Fibroblast of skin of back (primary cell): ENCODE measurements around the gene DPF3. TPM values are rescaled to one million over a fixed set of nuclear protein-coding genes. Genes with fewer than 3 reads are reported as not detected.

Source experiments
- DNase-seq: peaks from one replicate; pipeline ENCODE4 v3.0.0-alpha.2; 2013
- polyA plus RNA-seq, 2 experiments: library from polyadenylated mRNA; unstranded; fragments of 120-200 nt; gene quantifications; one replicate each; pipeline ENCODE4 v1.2.1, GENCODE V29; 2013; ENCODE audit not compliant: insufficient read length in 2 of 2

The DPF3 gene
- 2.1 TPM for polyA plus RNA-seq (2013, experiment 1 of 2; ENCODE audit: insufficient read length)
- polyA plus RNA-seq (2013, experiment 2 of 2; ENCODE audit: insufficient read length), result 1.7 TPM

DNA sequence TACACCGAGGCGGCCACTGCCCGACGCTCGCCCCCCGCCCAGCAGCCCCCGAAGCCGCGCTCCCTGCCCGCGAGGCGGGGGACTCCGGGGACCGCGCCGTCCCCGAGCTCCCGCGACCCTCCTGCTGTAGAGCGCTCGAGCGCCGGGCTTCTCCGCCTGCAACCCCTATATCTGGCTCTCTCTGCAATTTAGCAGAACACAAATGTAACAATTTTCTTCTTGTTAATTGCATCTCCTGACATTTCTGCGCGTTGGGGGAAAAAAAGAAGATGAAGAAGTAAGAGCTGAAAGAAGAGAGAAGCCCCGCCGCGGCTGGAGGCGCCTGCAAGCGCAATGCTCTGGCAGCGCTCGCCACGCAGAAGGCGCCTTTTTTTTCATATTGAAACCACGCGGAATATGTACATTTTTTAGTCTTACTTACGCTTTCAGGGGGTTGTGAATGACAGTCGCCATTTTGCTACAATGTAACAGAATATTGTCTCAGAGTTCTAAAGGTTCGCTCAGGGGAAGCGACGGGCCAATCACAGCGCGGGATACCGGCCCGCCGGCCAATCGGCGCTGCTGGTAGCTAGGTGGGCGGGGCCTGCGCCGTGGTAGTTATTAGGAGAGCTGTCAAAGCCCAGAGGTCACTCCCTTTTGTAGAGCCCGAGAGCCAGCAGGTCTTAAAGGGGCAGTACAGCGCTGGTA lies at the start of gene DPF3:
TSS of gene DPF3 (minus strand) at position 466 of the 687 bp plus-strand sequence. CDS start at position 453, 13 bp downstream.
- DNase-seq, result peak; percentile 96

- DNase-seq, result no peak
Observed at GRCh38 chr14:72942934-72943333, 49.0 kb upstream of the DPF3 start.

GRCh38 chr14:72941286-72941985 lies 47.5 kb upstream of the DPF3 start:
- DNase-seq, result no peak

DNA sequence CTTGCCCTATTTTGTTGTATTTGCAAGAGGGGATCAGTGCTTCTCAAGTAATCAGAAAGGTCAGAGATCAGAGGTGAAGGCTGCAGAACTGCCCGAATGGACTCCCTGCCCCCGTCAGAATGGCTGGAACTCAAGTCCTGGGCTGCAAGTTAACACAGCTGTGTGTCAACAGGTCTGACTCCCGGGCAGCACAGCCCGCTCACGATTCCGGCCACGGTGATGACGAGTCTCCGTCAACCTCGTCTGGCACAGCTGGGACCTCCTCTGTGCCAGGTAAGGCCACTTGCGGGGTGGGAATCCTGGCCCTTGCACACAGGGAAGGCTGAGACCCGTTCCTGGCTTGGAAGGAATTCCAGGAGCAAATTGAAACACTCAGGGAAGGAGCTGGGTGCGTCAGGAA lies 45.7 kb upstream of the DPF3 start:
- DNase-seq, result no peak

DNA sequence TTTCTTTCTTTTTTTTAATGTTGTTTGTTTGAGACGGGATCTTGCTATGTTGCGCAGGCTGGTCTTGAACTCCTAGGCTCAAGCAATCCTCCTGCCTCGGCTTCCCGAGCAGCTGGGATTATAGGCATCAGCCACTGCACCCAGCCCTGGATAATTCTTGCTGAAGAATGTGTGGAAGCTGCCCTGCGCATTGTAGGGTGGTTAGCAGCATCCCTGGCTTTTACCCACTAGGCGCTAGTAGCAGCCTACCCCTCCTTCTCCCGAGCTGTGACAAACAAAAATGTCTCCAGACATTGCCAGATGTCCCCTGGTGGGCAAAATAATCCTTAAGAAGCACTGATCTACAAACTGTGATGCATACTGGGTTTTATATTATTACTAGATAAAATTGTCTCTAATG lies 39.0 kb upstream of the DPF3 start:
- DNase-seq, result no peak

DNA sequence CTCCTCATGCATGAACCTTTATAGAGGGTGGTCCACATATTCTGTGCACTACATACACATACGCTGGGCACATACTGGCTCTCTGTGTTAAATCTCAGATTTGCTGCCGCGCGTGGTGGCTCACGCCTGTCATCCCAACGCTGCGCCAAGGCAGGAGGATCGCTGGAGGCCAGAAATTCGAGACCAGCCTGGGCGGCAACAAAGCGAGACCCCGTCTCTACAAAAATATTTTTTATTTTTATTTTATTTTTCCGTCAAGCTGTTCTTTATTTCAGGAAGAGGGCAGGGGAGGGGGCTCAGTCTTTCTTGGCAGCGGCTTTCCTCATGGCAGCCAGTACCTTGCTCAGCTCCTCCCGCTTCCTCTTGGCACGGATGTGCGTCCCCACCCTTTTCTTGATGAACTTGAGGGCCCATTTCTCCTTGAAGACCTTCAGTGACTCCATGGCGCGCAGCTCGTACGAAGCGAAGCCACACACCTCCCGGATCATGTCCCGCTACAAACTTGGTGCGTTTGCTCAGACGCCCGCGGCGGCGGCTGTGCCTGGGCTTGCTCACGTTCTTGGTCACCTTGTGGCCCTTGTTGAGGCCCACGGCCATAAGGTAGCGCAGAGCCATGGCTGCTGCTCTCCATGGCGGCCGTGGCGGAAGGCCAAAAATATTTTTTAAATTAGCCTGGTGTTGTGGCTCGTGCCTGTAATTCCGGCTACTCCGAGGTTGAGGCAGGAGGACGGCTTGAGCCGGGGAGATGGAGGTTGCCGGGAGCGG lies 35.6 kb upstream of the DPF3 start:
- no peak for DNase-seq

GRCh38 chr14:72928872-72929271 lies 35.0 kb upstream of the DPF3 start:
- DNase-seq, result no peak

- DNase-seq, result peak; percentile 100
Observed at GRCh38 chr14:72926292-72927028, 32.6 kb upstream of the DPF3 start, which contains the start of gene DCAF4. TSS of gene DCAF4 (plus strand) at chr14:72926464. CDS start at chr14:72937979, 11,515 bp downstream.

- DNase-seq, result no peak
Observed at GRCh38 chr14:72925815-72926291, 32.0 kb upstream of the DPF3 start.

DNA sequence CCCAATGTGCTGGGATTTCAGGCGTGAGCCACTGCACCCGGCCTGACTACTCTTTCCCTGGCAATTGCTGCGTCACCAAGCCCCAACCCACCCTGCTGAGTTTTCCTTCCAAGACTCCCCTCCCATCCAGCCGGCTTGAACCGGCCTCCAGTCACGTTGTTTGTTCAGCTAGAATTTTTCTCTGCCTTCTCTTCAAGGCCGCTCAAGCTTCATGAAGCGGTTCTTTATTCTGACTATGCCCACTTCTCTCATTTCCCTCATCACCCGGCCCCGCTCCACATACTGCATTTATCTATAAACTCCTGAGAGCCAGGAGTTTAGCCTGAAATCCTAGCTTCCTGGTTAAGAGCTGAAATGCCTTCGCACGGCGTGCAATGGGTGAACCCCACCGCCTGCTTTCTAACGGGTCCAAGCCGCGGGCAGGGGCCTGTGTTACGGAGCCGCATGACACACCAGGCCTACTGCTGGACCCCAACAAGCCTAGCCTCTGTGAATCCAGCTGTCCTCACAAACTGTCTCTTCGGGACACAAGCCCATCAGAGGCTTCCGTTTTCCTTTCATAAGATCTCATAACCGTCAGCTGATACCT lies 31.4 kb upstream of the DPF3 start:
- no peak for DNase-seq

DNA sequence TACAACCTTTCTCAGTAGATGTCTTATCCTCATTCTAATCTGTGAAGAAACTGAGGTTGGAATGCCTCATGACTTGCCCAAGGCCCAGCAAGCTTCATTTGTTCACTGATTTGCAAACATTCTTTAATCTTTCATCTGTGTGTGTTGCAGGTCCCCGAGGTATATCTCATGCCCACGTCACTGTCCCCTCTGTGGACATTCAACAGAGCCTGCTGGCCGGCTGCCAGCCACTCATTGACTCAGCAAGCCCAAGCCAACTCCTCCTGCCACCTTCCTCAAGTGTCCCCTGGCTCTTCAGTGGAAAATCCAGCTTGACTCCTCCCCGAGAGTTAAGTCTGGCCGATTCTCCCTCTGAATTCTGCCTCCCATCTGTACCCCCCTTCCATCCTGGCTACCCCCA lies 30.4 kb upstream of the DPF3 start:
- peak; percentile 27 for DNase-seq

DNA sequence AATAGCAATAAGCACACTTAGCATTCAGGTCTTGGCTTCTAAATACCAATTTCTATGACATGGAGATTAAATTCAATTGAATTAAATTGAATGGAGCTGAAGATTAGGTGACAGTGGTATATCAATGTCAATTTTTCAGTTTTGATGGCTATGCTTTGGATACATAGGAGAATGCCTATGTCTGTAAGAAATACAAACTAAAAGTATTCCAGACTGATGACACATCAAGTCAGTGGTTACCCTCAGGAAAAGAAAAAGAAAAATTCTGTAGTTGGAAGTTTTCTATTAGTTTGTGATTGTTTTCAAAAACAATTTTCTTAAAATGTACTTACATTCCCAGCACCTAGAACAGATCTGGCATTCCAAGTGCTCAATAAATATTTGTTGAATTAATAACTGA lies 27.5 kb upstream of the DPF3 start:
- DNase-seq, result peak; percentile 29

DNA sequence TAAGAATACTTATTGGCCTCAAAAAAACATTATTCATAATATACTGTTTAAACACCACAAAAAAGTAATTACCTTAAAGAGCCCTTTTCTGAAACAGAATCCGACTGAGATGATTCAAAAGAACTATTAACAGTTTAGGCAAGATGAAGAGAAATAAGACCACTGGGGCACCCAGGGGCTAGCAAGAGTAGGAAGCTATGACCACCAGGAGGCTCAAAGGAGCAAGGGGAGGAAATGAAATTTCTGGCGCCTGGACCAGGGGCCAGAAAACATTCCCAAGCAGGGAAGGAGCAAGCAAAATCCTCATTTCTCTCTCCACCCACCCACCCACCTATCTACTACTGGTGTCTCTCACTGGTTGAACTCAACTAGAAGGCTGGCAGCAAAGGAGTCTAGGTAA lies 26.1 kb upstream of the DPF3 start:
- no peak for DNase-seq

GRCh38 chr14:72917094-72917802 lies 23.3 kb upstream of the DPF3 start:
- DNase-seq, result no peak

- DNase-seq, result peak; percentile 52
Observed at GRCh38 chr14:72916174-72916573, 22.3 kb upstream of the DPF3 start.

- no peak for DNase-seq
Observed at GRCh38 chr14:72913809-72914208, 19.9 kb upstream of the DPF3 start.

DNA sequence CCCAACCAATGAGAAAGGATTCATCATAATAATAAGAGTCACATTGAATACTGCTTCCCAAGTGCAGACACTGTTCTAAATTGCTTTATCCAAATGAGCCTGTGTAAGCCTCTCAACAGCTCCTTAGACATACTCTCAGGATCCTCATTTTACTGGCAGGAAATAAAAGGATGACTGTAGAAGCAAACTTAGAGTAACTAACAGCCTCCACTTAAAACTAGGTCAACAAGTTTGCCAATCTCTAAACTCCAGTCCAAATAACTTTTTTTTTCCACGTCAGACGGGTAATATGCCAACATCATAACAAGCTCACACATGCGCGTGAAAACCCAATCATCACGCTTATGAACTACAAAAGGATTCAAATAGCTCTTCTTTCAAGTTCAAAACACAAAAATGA lies 15.3 kb upstream of the DPF3 start:
- DNase-seq, result no peak

GRCh38 chr14:72907886-72908285 lies 14.0 kb upstream of the DPF3 start:
- peak; percentile 89 for DNase-seq

DNA sequence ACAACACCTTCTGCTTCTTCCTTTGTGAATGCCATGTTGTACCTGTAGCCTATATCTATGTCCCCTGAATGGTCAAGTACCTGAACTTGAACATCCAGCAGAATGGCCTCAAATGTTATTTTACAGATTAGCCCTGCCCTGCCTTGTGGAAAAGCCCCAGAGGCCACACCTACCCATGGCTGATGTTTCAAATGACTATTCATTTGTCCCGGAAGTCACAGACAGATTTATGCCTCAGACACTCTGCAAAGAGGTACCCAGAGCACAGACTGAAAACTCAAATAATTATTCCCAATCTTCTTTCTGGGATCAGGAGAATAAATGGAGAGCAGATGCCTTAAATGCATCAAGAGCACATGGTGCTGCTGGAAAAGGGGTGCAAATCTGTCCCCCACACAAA lies 13.0 kb upstream of the DPF3 start:
- DNase-seq, result no peak

DNA sequence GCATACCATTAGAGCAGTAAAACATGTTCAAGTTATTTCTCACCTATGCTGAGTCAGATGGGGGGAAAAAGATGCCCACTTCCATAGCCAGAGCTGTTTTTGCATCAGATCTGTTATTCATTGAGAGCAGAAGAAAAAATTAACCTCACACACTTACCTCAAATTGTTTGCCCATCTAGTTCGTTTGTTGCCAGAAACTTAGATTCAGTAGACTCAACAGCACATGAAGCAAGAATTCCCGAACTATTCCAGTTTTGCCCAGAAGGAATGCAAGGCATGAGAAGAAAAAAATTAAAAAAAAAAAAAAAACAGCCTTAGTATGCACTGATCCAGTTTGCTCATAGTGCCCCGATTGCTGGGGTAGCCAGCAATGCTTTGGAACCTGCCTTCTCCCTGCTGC lies 12.4 kb upstream of the DPF3 start:
- DNase-seq, result peak; percentile 92

DNA sequence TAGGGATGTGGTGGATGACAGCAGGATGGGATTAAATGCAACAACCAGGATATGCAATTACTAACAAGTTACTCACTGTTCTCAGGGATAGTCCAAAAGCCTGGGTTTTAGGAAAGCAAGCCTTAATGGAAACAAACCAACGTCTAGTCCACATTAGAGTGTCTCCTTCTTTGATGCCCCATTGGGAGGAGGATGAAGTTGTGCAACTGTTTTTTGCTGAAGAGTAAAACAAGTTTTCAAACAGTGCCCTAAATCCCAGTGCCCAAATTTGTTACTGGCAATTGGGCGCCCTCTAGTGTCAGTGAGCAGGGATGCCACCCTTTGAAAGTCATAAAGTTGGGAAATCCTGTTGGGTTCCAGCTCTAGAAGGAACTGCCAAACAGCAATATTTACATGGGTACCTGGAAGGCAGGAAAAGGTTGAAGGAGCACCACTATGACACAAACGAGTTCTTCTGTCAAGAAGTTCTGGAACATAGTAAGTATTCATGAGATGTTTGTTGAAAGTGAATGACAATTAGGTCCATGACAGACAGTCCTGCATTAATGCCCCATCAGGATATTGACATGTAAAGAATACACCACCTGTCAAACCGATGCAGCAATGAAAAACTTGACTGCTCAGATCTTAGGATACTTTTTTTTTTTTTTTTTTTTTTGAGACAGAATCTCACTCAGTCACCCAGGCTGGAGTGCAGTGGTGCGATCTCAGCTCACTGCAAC lies 11.1 kb upstream of the DPF3 start:
- DNase-seq, result peak; percentile 71
